GM18505 (cell line): ENCODE measurements around the gene SIM2.

ENCODE experiments used
- ATAC-seq: cut with Tn5 transposase; IDR thresholded peaks from one replicate; pipeline ENCODE4 v1.9.1; 2021; ENCODE audit not compliant: unreplicated experiment
- POLR2A ChIP-seq: IDR thresholded peaks from 4 replicates; pipeline ENCODE4 v1.6.1; 2011; ENCODE audit warnings: borderline replicate concordance; ENCODE audit not compliant: insufficient read depth, insufficient read length; ENCODE audit errors: extremely low read depth

Gene SIM2

DNA sequence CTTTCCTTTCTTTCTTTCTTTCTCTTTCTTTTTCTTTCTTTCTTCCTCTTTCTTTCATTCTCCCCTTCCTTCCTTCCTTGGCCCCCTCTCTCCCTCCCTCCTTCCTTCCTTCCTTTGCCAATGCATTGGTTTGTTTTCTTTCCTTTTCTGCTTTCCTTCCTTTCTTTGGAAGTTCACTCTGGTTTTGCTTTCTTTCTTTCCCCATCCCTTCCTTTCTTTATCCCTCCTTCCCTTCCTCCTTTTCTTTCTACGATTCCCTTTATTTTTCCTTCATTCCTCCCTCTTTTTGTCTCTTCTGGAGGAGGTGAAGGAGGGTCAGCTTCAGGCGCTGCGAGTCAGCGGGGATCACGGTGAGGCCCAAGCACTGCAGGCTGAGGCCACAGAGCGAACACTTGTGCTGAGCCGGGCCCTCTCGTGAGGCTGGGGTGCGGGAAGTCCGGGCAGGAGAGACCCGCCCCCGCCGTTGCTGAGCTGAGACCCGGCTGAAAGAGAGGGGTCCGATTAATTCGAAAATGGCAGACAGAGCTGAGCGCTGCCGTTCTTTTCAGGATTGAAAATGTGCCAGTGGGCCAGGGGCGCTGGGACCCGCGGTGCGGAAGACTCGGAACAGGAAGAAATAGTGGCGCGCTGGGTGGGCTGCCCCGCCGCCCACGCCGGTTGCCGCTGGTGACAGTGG lies 1.5 kb downstream of the SIM2 start:
- no peak for ATAC-seq
- TF ChIP-seq POLR2A, result no peak

DNA sequence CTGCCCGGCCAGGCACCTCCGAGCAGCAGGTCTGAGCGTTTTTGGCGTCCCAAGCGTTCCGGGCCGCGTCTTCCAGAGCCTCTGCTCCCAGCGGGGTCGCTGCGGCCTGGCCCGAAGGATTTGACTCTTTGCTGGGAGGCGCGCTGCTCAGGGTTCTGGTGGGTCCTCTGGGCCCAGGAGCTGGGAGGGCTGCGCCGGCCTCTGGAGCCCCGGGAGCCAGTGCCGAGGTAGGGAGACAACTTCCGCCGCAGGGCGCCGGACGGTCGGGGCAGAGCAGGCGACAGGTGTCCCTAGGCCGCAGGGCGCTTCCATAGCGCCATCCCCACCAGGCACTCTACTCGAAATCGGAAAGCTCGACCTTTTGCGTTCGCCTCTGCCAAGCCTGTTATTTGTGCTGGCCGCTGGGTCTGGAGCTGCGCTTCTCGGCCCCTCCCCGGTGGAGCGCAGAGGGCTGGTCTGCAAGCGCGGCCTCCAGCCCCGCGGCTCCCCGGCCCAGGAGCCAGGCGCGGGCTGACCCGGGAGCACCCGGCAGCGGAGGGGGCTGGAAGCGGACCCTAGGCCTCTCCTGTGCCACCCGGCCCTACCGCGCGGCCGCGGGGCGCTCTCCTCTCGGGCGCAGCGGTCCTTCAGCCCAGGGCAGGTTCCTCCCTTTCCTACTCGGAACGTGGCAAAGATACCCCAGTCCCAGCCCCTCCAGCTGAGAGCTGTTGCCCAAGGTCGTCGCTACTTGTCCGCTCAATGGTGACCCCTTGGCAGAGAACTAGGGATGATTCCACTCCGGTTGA lies 2.2 kb downstream of the SIM2 start:
- TF ChIP-seq POLR2A, result no peak
- ATAC-seq, result no peak

DNA sequence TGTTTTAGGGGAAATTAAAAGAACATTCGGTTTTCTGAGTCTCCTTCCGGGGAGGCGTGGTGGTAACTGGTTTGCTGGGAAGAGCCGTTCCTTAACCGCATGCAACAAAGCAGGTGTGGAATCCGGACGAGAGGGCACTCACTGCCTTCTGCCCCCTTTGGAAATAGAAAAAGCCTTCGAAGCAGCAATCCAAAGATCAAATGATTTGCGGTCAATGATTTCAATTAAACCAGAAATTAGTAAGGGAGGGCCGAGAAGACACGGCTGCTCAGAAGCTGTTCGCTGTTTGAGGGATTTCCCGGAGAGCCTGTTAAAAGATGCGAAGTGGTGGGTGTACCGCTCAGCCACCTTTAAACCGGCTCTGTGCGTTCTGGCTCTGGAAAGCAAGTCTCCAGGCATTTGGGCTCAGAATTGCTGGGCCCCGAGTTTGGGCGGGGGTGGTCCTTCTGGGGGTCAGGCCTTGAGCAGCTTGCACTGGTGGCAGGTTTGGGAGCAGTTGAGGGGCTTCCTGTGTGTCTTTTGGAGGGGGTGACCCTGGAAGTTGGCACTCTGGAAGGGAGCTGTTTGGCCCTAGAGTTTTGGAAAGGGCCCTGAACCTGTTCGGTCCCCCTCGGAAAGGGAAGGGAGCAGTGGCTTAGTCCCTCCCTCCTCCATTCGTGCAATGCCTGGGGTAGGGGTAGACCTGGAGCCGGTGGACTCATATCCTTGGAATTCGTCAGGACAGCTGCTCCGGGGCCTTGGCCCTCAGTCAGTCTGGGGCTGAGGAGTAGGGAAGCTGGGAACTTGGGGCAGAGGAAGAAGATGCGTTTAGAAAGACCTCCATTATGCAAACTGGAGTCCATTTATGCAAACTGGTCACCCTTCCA lies 3.1 kb downstream of the SIM2 start:
- no peak for TF ChIP-seq POLR2A
- no peak for ATAC-seq

DNA sequence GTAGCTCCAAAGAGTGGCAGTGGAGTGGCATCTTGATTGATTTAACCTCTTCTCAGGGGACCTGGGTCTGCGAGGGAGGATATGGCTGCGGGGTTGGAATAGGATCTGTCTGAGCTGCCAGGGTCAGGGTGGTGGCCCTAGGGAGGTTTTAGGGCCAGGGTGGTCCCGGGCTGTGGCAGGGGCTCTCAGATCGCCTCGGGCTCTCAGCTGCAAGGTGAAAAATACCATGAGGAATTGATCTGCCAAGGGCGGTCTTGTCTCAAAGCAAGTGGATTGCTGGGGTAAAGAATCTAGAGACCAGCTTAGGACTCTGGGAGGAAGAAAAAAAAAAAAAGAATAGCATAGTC lies 3.7 kb downstream of the SIM2 start:
- TF ChIP-seq POLR2A, result no peak
- ATAC-seq, result no peak

DNA sequence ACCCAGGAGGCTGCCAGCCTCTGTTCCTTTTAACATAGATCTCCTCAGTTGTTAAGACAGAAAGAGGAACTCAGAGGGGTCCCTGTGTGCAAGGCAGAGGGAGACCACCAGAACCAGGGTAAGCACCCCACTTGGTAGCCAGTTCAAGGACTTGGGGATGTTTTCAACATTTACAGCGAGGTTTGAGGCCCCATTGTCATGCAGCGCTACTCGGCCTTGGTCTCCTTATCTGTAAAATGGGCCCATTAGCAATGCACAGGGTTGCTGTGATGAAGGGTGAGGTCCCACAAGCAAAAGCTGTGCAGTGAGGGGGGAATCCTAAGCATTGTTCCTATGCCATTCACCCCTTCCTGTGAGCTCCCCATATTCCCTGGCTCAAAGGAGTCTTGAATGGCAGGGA lies 4.2 kb downstream of the SIM2 start:
- no peak for TF ChIP-seq POLR2A
- no peak for ATAC-seq

DNA sequence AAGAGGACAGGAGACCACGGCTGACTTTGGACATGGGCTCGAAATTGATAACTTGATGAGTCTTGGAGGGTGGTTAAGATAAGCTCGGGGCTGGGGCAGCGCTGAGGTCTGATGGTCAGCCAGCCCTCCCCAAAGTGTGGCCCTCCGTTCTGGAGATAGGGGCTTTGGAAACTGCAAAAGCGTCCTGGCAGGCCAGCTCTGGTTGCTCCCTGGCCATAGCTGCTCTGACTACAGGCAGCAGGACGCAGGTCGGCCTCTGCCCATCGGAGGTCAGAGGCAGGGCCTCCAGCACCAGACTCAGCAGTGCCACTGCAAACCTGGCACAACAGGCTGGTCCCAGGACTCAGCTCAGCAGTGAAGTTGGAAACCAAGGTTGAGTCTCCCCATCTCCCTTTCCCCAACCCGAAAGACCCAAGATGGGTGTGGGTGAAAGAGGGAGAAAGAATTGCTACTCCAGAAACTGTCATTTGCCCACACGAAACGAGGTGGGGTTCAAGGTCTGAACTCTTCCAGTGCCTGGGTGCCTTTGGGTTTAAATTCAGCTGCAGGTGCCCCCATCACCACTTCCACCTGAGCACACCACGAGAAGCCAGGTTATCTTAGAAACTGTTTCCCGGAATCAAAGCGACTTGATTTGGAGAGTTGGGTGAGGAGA lies 4.8 kb downstream of the SIM2 start:
- TF ChIP-seq POLR2A, result no peak
- no peak for ATAC-seq

DNA sequence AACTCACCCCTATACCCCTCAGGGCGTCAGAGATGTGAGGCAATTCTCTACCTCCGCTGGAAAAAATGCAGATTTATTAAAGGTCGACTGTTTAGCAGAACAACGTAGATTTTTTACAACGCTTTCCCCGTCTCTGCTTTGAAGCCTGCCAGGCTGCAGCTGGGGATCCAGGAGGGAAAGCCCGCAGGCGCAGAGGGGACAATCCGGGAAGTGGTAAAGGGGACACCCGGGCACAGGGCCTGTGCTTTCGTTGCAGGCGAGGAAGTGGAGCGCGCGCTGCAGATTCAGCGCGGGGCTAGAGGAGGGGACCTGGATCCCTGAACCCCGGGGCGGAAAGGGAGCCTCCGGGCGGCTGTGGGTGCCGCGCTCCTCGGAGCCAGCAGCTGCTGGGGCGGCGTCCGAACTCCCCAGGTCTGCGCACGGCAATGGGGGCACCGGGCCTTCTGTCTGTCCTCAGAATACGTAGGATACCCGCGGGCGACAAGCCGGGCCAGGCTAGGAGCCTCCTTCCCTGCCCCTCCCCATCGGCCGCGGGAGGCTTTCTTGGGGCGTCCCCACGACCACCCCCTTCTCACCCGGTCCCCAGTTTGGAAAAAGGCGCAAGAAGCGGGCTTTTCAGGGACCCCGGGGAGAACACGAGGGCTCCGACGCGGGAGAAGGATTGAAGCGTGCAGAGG lies 5.5 kb downstream of the SIM2 start:
- no peak for TF ChIP-seq POLR2A
- ATAC-seq, result no peak

DNA sequence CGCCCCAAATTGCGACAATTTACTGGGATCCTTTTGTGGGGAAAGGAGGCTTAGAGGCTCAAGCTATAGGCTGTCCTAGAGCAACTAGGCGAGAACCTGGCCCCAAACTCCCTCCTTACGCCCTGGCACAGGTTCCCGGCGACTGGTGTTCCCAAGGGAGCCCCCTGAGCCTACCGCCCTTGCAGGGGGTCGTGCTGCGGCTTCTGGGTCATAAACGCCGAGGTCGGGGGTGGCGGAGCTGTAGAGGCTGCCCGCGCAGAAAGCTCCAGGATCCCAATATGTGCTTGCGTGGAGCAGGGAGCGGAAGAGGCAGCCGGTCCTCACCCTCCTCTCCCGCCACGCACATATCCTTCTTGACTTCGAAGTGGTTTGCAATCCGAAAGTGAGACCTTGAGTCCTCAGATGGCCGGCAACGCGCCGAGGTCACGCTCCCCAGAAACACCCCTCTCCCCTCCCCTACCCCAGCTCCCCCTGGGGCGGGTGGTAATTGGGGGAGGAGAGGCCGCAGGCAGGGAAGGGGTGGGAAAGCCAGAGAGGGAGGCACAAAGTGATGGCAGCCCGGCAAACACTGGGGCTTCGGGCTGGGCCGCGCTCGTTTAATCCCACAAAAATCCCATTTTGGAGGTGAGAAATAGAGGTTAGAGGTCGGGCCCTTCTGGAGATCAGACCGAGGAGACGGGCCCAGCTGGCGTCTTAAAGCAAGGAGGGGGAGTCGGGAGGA lies 6.2 kb downstream of the SIM2 start:
- ATAC-seq, result no peak

DNA sequence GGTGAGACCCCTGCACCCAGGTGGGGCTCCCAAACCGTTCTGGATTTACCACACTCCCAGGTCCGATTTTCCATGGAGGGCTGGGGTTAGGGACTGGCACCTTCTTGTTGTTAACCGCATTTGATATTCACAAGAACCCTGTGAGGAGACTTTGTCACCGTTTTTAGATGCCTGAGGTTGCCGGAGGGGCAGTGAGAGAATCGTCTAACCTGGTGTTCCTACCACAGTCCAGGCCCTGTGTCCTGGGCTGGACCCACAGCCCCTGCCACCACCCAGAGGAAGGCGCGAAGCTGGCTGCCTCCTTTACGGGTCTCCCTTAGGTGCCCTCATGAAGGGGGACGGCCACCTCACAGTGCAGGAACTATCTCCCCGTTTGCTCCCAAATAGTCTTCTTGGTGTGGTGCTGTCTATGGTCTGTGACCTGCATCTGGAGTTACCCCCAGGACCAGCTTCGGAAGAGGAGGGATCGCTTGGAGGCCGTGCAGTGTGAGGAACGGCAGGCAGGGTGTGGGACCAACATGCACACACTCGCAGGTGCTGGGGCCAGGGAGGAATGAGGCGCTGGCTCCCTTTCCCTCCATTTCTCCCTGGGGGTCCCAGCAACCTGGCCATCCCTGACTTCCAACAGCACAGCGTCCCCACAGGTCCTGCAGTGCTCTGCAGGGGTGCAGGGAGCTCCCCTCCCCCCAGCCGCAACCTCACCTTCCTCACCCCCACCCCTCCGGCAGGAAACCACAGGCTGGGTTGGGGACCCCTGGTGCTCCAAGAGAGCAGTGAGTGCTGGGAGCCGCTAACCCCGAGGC lies 7.0 kb downstream of the SIM2 start:
- no peak for ATAC-seq
- TF ChIP-seq POLR2A, result no peak

More for the DNA sequence above, 6.2 kb downstream of the SIM2 start:
- no peak for TF ChIP-seq POLR2A

DNA sequence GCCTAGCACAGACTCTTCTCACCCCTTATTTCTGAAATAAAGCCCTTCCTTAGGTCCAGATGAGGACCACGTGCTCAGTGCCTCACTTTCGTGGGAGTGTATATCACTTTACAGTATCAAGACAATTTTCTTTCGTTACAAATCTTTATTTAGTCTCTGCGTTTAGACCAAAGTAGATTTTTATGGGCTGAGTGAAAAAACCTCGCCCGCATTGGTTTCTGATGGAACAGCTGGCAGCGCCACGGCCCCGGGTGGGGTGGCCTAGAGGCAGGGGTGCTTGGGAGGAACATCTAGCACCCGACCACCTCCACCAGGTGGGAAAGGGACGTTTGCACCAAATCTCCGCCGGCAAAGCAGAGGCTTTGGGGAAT lies 7.6 kb downstream of the SIM2 start:
- TF ChIP-seq POLR2A, result no peak
- no peak for ATAC-seq

DNA sequence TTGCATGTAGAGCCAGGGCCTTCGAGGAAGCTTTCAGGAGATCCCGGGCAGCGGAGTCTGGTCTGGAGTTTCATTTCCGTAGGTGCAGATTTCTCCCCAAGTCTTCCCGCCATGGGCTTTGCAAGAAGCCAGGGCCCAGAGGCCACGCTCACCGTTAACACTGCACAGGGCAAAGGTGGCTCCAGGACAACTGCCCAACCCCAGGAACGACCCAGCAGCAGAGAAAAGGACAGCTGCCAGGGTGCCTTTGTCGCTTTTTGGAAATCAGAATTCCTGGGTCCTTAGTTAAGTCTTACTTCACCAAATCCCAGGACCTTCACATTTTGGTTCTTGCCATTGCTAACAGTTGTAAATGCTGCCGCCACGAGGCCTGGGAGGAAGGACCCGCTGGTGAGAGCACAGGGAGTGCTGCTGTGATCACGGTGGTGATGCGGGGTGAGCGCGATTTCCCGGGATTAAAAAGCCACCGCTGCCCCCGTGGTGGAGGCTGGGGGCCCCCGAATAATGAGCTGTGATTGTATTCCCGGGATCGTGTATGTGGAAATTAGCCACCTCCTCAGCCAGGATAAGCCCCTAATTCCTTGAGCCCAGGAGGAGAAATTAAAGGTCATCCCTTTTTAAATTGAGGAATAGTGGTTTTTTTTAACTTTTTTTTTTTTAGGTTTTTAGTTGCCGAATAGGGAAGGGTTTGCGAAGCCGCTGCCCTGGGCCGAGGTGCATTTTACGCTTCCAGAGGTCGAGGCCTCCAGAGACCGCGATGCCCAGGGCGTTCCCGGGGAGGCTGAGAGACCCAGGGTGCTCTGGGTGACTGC lies 8.2 kb downstream of the SIM2 start:
- TF ChIP-seq POLR2A, result no peak
- no peak for ATAC-seq
